Measurements from ENCODE around the gene POTEG. TPM values are rescaled to one million over a fixed set of nuclear protein-coding genes. Genes with fewer than 3 reads are reported as not detected.
"Not testable (repeated sequence)": the region's sequence is repeated elsewhere in the genome, so short reads cannot be mapped to it uniquely, and the experiment has no call there.

Gene POTEG
- polyA plus RNA-seq, 1 donor (not counting 4 experiments of a cell fraction or from before 2014, with no cell fraction given): not detected

- H2AFZ ChIP-seq (ENCODE audit: control insufficient read depth, low read length); H3K79me2 ChIP-seq (ENCODE audit: control insufficient read depth, insufficient read depth, low read length); dilution Hi-C loops (cut with MboI; ENCODE audit: extremely low pct_ligation_motif_present, low sequenced_read_pairs); H3K27ac ChIP-seq (ENCODE audit: control insufficient read depth, insufficient read depth, low read length); H3K9ac ChIP-seq (ENCODE audit: control insufficient read depth, extremely low read depth, insufficient read depth, low read length); FAIRE-seq; H3K4me1 ChIP-seq (ENCODE audit: control insufficient read depth, extremely low read depth, insufficient read depth, low read length); H3K4me3 ChIP-seq (ENCODE audit: control insufficient read depth in 2 of 3, extremely low read depth in 1 of 3, insufficient read depth in 2 of 3, low read depth in 1 of 3, low read length in 3 of 3); H4K20me1 ChIP-seq (ENCODE audit: control insufficient read depth, extremely low read depth, insufficient read depth, low read length); DNase-seq (ENCODE audit: low read depth, low spot score); H3K27me3 ChIP-seq (ENCODE audit: control insufficient read depth, extremely low read depth, insufficient read depth, low read length); H3K4me2 ChIP-seq (ENCODE audit: control insufficient read depth, extremely low read depth, insufficient read depth, low read depth, low read length); H3K9me3 ChIP-seq (ENCODE audit: control insufficient read depth, low read depth, low read length); H3K36me3 ChIP-seq (ENCODE audit: control insufficient read depth in 2 of 2, extremely low read depth in 1 of 2, insufficient read depth in 2 of 2, low read length in 2 of 2); H3K9me1 ChIP-seq (ENCODE audit: control insufficient read depth, extremely low read depth, insufficient read depth, low read length): not testable (repeated sequence)
These were observed 71.3 kb downstream of the POTEG start for GRCh38 chr14:19362803-19363202.

- H3K36me3 ChIP-seq (ENCODE audit: control insufficient read depth in 2 of 2, extremely low read depth in 1 of 2, insufficient read depth in 2 of 2, low read length in 2 of 2): not testable (repeated sequence)
These were observed 71.8 kb downstream of the POTEG start for GRCh38 chr14:19362323-19362722.

GRCh38 chr14:19361636-19362253 is 72.4 kb downstream of the POTEG start:
- H3K36me3 ChIP-seq (ENCODE audit: control insufficient read depth in 2 of 2, extremely low read depth in 1 of 2, insufficient read depth in 2 of 2, low read length in 2 of 2); FAIRE-seq; H4K20me1 ChIP-seq (ENCODE audit: control insufficient read depth, extremely low read depth, insufficient read depth, low read length); DNase-seq (ENCODE audit: low read depth, low spot score); H3K4me3 ChIP-seq (ENCODE audit: control insufficient read depth in 2 of 3, extremely low read depth in 1 of 3, insufficient read depth in 2 of 3, low read depth in 1 of 3, low read length in 3 of 3); H3K9me1 ChIP-seq (ENCODE audit: control insufficient read depth, extremely low read depth, insufficient read depth, low read length); H3K9me3 ChIP-seq (ENCODE audit: control insufficient read depth, low read depth, low read length); H3K27me3 ChIP-seq (ENCODE audit: control insufficient read depth, extremely low read depth, insufficient read depth, low read length); H3K27ac ChIP-seq (ENCODE audit: control insufficient read depth, insufficient read depth, low read length); H3K79me2 ChIP-seq (ENCODE audit: control insufficient read depth, insufficient read depth, low read length); H3K4me1 ChIP-seq (ENCODE audit: control insufficient read depth, extremely low read depth, insufficient read depth, low read length); dilution Hi-C loops (cut with MboI; ENCODE audit: extremely low pct_ligation_motif_present, low sequenced_read_pairs); H2AFZ ChIP-seq (ENCODE audit: control insufficient read depth, low read length); H3K4me2 ChIP-seq (ENCODE audit: control insufficient read depth, extremely low read depth, insufficient read depth, low read depth, low read length); H3K9ac ChIP-seq (ENCODE audit: control insufficient read depth, extremely low read depth, insufficient read depth, low read length): not testable (repeated sequence)

More at GRCh38 chr14:19362323-19362722, 71.8 kb downstream of the POTEG start:
- H3K9me3 ChIP-seq (ENCODE audit: control insufficient read depth, low read depth, low read length); H2AFZ ChIP-seq (ENCODE audit: control insufficient read depth, low read length); H3K4me2 ChIP-seq (ENCODE audit: control insufficient read depth, extremely low read depth, insufficient read depth, low read depth, low read length); H3K79me2 ChIP-seq (ENCODE audit: control insufficient read depth, insufficient read depth, low read length); H3K27ac ChIP-seq (ENCODE audit: control insufficient read depth, insufficient read depth, low read length); H3K4me3 ChIP-seq (ENCODE audit: control insufficient read depth in 2 of 3, extremely low read depth in 1 of 3, insufficient read depth in 2 of 3, low read depth in 1 of 3, low read length in 3 of 3); H3K9ac ChIP-seq (ENCODE audit: control insufficient read depth, extremely low read depth, insufficient read depth, low read length); dilution Hi-C loops (cut with MboI; ENCODE audit: extremely low pct_ligation_motif_present, low sequenced_read_pairs); H3K9me1 ChIP-seq (ENCODE audit: control insufficient read depth, extremely low read depth, insufficient read depth, low read length); H3K27me3 ChIP-seq (ENCODE audit: control insufficient read depth, extremely low read depth, insufficient read depth, low read length); DNase-seq (ENCODE audit: low read depth, low spot score); H4K20me1 ChIP-seq (ENCODE audit: control insufficient read depth, extremely low read depth, insufficient read depth, low read length); H3K4me1 ChIP-seq (ENCODE audit: control insufficient read depth, extremely low read depth, insufficient read depth, low read length); FAIRE-seq: not testable (repeated sequence)

- H3K36me3 ChIP-seq (ENCODE audit: control insufficient read depth in 2 of 2, extremely low read depth in 1 of 2, insufficient read depth in 2 of 2, low read length in 2 of 2); H4K20me1 ChIP-seq (ENCODE audit: control insufficient read depth, extremely low read depth, insufficient read depth, low read length); H2AFZ ChIP-seq (ENCODE audit: control insufficient read depth, low read length); H3K27me3 ChIP-seq (ENCODE audit: control insufficient read depth, extremely low read depth, insufficient read depth, low read length); dilution Hi-C loops (cut with MboI; ENCODE audit: extremely low pct_ligation_motif_present, low sequenced_read_pairs); H3K9me1 ChIP-seq (ENCODE audit: control insufficient read depth, extremely low read depth, insufficient read depth, low read length); H3K4me2 ChIP-seq (ENCODE audit: control insufficient read depth, extremely low read depth, insufficient read depth, low read depth, low read length); H3K9ac ChIP-seq (ENCODE audit: control insufficient read depth, extremely low read depth, insufficient read depth, low read length); H3K9me3 ChIP-seq (ENCODE audit: control insufficient read depth, low read depth, low read length); H3K4me1 ChIP-seq (ENCODE audit: control insufficient read depth, extremely low read depth, insufficient read depth, low read length); H3K27ac ChIP-seq (ENCODE audit: control insufficient read depth, insufficient read depth, low read length); FAIRE-seq; H3K79me2 ChIP-seq (ENCODE audit: control insufficient read depth, insufficient read depth, low read length); H3K4me3 ChIP-seq (ENCODE audit: control insufficient read depth in 2 of 3, extremely low read depth in 1 of 3, insufficient read depth in 2 of 3, low read depth in 1 of 3, low read length in 3 of 3); DNase-seq (ENCODE audit: low read depth, low spot score): not testable (repeated sequence)
These were observed 73.1 kb downstream of the POTEG start for GRCh38 chr14:19360937-19361635.
